Dermis microvascular lymphatic vessel endothelial cell (primary cell): Measurements from ENCODE around the gene MIGA1. TPM values are rescaled to one million over a fixed set of nuclear protein-coding genes. Genes with fewer than 3 reads are reported as not detected.
"Not testable (repeated sequence)": the region's sequence is repeated elsewhere in the genome, so short reads cannot be mapped to it uniquely, and the experiment has no call there.

Source experiments
- DNase-seq, 2 donors: peaks; one replicate each; pipeline versions ENCODE4 v3.0.0 to v3.0.0-alpha.2; 2010; ENCODE audit warnings: low read depth in 2 of 2
- total RNA-seq: library from RNA; depleted of rRNA; stranded (reverse); fragments of >200 nt; gene quantifications from 2 replicates; pipeline ENCODE4 v1.2.1, GENCODE V29; 2014

Gene MIGA1
- total RNA-seq, 1 donor from 2014 or later, result 8.9 TPM

- peak; percentile 99 for DNase-seq
Observed at GRCh38 chr1:77796695-77797405, 17.4 kb downstream of the MIGA1 start.

- DNase-seq, result peak; percentile 29 to 73
Observed at GRCh38 chr1:77797991-77798390, 18.5 kb downstream of the MIGA1 start.

DNA sequence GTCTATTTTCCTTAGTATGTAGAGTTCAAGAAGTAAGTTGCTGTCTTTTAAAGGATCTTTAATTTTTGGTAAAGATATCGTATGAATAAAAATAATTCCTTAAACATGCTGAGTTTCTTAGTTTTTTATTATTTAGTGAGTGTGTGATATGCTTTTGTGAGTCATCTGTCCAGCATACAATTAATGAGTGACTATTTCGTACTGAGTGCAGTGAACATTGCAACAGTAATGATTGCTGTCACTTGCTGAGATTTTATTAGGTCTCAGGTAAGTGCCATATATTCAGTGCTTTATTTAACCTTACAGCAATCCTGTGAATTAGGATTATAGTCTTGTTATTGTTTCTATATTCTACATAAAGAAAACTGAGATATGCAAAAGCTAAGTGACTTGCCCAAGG is 22.6 kb downstream of the MIGA1 start:
- DNase-seq, result no peak

DNA sequence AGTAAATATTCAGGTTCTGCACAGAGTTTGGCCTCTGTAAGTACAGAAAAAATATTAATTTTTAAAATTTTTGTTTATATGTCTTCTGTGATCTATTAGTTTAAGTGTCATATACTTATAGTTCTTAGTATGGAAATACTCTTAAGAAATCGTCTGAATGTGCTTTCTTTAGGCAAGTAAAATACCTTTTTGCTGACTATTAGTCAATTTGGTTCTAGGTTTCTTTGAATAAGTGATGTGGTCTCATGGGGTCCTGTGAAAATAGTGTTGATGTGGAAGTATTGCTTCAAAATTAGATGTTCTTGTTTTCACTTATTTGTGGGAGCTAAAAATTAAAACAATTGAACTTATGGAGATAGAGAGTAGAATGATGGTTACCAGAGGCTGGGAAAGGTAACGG is 23.9 kb downstream of the MIGA1 start:
- DNase-seq, result no peak

- DNase-seq, result not testable (repeated sequence)
Observed at GRCh38 chr1:77809787-77810462, 30.5 kb downstream of the MIGA1 start.

DNA sequence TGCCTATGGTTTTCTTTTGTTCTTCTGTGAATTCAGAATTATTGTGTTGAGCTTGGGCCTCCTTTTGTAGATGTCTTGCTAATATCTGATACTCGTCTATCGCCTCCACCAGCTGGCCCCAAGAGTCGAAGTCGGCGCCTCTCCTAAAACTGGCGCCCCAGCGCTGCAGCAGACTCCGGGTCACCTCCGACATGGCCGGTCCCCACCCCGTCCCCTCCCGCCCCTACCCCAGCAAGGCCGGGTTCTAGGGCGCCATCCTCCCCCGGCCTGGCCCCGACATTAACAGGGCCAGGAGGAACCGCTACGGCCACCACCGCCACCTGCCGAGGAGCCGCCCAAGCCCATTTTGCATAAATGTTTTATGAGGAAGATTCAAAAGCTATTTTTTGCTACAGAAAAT is 32.1 kb downstream of the MIGA1 start:
- DNase-seq, result not testable (repeated sequence)

DNA sequence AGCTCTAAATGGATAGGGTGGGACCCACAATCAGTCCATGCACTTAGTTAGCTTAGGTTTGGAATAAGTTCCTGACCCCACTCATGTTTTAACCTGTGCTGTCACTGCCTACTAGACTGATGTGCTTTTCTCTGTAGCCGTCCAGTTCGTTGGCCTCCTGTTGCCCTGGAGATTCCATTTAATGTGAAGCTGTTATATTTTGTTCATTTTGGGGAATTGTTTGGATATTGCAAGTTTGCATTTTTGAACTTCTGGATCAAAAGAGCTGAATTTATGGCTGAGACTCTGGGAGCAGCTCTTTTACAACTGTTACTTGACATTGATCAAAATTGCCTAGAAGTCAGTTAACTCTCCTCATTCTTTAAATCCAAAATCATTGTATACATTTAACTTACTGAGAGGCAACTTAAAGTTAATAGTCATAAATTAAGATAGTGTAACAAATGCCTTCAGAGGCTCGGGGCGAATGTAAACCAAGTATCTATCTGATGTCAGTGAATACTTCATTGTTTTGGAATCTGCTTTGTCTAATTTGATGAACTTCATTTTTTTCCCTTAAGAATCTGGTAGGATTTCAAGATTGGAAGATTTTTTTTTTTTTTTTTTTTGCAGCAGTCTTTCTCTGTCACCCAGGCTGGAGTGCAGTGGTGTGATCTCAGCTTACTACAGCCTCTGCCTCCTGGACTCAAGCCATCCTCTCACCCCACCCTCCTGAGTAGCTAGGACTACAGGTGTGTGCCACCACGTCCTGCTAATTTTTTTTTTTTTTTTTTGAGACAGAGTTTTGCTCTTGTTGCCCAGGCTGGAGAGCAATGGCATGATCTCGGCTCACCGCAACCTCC is 38.1 kb downstream of the MIGA1 start:
- DNase-seq, result no peak

- no peak for DNase-seq
Observed at GRCh38 chr1:77820121-77820520, 40.7 kb downstream of the MIGA1 start.

DNA sequence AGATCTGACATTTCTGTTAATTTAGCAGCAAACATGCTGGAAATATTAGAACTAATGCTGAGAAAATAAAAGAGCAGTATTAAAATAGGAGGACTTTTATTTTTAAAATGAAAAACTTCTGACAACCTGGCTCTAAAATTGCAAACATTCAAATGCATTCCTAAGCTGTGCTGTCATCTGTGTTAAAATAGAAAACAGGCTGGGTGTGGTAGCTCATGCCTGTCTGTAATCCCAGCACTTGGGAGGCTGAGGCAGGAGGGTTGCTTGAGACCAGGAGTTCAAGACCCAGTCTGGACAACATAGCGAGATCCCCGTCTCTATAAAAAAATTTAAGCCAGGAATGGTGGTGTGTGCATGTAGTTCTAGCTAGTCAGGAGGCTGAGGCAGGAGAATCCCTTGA is 44.6 kb downstream of the MIGA1 start:
- DNase-seq, result peak in 1 of 2 donors; percentile 17

- DNase-seq, result no peak
Observed at GRCh38 chr1:77824694-77825093, 45.2 kb downstream of the MIGA1 start.

- peak; percentile 56 to 90 for DNase-seq
Observed at GRCh38 chr1:77825131-77825709, 45.8 kb downstream of the MIGA1 start.

- not testable (repeated sequence) for DNase-seq
Observed at GRCh38 chr1:77826851-77827250, 47.4 kb downstream of the MIGA1 start.

- no peak for DNase-seq
Observed at GRCh38 chr1:77828098-77828497, 48.6 kb downstream of the MIGA1 start.

DNA sequence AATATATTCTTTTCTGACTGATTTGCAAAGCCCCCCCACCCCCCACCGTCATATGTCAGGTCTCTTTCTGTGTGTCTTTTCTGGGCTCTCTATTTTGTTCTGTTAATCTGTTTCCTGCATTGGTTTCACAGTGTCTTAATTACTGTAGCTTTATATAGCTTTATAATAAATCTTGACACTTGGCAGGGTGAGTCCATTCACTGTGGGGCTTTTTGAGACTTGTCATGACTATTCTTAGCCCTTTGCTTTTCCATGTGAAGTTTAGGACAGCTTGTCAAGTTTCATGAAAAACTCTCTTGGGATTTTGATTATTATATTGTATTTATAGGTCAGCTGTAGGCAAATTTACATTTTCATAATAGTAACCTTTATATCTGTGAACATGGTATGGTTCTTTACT is 50.4 kb downstream of the MIGA1 start:
- DNase-seq, result peak in 1 of 2 donors; percentile 8

GRCh38 chr1:77830946-77831345 is 51.5 kb downstream of the MIGA1 start:
- DNase-seq, result no peak

DNA sequence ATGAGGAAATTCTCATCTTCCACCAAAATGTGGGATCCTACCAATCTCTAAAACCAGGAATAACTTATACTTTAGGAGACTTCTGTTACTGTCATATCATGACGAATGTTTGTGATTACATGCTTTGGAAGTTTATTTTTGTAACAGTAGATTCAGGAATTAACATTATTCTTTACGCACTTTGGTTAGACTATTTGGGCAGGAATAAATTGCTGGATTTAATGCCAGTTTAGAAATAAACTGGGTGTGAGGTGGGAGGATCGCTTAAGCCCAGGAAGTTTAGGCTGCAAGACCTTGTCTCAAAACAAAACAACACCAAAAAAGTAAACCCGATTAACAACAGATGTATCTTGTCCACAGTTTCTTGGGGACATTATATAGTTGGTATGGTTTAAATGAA is 52.1 kb downstream of the MIGA1 start:
- DNase-seq, result no peak

DNA sequence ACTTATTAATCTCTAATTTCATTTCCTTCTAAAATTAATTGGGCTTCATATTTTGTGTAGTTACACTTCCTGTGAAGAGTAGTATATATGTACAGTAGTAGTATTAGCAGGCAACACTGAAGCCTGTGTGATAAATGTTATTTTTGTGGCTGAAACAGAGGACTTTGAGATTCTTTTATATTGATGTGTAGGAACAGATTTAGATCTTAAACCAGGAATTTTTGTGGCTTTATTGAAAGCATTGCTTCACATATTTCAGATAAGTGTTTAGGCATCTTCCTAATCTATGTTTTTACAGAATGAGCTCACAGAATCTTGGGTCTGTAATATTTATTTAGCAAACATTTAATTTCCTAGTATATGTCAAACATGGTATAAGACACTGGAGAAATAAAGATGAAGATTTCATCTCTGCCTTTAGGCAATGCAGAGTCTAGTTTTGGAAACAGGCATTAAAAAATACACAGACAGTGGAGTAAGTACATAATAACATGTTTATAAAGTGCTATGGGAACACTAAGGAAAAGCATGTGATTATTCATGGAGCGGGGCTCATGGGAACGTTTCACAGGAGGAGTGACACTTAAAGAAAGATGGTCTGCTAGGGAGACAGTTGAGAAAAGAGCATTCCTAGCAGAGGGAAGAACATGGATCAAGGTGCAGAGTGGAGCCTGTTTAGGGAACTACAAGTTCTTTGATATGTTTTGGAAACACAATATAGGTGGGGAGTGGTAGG is 52.7 kb downstream of the MIGA1 start:
- DNase-seq, result peak in 1 of 2 donors; percentile 85

- peak in 1 of 2 donors; percentile 85 for DNase-seq
Observed at GRCh38 chr1:77832901-77833300, 53.5 kb downstream of the MIGA1 start.

GRCh38 chr1:77833521-77834100 is 54.2 kb downstream of the MIGA1 start:
- peak in 1 of 2 donors; percentile 1 for DNase-seq

- DNase-seq, result peak in 1 of 2 donors; percentile 85
Observed at GRCh38 chr1:77834771-77835334, 55.4 kb downstream of the MIGA1 start.
